ENCODE data around the gene TXLNG.
"Not testable (repeated sequence)": the region's sequence is repeated elsewhere in the genome, so short reads cannot be mapped to it uniquely, and the experiment has no call there.

The TXLNG gene

DNA sequence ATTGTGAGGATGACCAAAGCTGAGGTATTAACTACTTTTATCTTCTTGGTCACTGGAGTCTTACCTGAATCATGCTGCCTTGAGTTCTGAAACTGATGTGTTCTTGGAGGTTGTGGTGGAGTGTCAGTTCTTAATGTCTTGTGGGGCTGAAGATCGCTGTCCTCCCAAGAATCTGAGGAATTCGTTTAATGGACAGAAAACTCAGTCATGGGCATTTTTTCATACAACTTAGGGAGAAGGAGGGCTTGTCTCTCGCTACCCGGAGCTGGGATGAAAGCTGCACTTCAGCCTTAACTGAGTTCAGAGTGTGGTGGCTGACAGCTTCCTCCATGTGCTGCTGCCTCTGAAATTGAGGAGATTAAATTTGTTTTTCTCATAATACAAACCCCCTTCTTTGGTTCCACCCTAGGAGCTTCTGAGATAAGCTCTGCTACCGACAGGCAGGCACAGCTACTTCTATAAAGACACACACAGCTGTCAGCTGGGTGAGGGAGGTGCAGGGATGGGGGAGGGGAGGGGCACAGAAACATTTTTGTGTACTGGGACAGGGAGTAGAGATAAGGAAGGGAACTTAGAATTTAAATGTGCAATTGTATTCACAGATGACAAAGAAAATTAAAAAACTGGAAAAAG lies 53.1 kb downstream of the TXLNG start:
- no peak for DNase-seq

DNA sequence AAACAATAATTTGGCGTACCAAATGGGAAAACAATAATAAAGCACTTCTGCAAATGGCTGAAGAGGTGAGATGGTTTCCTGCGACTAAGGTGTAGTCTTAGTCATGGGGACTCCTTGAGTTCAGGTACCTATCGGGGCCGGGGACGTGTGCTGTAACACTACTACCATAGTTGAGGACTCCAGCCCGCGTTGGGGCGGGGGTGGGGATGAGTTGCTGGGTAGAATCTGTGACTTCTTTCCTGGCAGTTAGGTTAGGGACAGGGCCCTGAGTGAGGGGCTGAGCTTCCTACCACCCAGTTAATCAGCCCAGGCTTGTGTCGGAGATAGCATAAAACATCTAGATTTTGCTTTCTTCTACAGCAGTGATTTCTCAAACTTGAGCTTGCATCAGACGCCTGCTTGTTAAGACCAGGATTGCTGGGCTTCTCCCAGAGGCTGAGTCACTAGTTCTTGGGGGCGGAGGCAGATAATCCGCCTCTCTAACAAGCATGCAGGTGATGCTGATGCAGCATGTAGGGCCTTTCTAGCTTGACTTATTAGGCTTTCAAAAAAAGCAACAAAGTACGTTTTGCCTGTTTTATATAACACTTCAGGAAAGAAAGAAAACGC lies 53.7 kb downstream of the TXLNG start:
- no peak for DNase-seq

- DNase-seq = no peak
Observed at GRCh38 chrX:16842684-16843083, 56.4 kb downstream of the TXLNG start.

- no peak for DNase-seq
Observed at GRCh38 chrX:16843208-16843909, 57.1 kb downstream of the TXLNG start.

DNA sequence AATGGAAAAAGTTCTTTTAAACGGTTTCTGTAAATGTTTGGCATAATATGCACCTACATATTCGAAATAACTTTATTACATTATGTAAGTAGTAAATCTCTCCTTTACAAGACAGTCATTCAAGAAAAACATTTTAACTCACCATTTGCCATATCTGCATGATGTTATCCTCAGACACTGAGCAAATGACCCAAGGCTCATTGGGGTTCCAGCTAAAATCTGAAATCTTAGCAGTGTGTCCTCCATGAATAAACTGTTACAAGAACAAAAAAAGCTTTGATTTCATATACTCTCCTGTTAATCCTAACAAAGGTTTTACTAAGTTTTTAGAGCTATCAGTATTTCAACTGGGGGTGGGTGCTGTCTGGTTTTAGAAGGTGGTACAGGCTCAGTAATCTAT lies 59.4 kb downstream of the TXLNG start:
- no peak for DNase-seq

GRCh38 chrX:16848541-16848940 lies 62.3 kb downstream of the TXLNG start:
- no peak for DNase-seq

DNA sequence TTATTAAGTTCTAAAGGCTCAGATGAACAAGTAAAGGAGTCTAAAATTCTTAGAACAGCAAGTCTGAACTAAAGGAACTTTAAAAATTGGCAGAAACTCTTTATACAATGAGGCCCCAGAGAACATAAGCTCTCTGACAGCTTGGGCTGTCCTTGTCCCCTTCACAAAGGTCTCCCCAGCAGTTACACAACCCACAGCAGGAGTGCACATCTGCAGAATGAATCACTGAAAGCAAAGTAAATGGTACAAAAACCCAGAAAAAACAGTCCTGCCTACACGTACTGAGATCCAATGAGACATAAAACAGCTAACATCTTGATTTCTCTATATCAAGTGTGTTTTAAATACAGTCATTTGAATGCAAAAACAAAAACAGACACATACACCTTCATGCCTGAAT lies 65.2 kb downstream of the TXLNG start:
- no peak for DNase-seq

GRCh38 chrX:16851827-16852226 lies 65.6 kb downstream of the TXLNG start:
- no peak for DNase-seq

DNA sequence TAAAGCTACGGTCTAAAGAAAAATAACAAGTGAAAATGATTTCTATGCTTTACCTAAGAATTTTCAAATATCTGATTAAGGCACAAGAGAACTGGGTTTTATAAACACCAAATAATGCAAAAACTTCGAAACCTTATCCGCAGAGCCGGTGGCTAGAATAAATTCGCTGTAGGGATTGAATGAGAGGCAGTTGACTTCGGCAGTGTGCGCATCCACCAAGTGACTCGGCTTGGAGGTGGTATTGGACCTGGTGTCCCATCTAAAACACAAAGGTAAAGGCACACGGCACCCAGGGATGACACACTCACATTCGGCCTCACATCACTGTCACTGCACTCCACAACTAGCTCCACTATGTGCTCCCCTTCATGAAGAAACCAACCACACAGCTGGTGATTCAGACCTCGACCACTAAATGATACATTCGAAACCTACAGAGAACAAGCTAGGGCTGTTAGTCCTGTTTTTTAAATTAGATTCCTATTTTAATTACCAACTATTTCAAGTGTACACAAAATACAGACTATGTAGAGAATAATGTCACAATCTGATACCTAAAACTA lies 66.4 kb downstream of the TXLNG start:
- no peak for DNase-seq

- no peak for DNase-seq
Observed at GRCh38 chrX:16853537-16853936, 67.3 kb downstream of the TXLNG start.

GRCh38 chrX:16855363-16856075 lies 69.3 kb downstream of the TXLNG start:
- DNase-seq = no peak

DNA sequence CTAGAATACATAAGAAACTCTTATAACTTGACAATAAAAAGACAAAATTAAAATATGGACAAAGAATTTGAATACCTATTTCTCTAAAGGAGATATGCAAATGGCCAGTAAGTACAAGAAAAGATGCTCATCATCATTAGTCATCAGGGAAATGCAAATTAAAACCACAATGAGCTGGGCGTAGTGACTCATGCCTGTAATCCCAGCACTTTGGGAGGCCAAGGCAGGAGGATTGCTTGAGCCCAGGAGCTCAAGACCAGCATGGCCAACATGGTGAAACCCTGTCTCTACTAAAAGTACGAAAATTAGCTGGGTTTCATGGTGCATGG lies 69.8 kb downstream of the TXLNG start:
- not testable (repeated sequence) for DNase-seq

DNA sequence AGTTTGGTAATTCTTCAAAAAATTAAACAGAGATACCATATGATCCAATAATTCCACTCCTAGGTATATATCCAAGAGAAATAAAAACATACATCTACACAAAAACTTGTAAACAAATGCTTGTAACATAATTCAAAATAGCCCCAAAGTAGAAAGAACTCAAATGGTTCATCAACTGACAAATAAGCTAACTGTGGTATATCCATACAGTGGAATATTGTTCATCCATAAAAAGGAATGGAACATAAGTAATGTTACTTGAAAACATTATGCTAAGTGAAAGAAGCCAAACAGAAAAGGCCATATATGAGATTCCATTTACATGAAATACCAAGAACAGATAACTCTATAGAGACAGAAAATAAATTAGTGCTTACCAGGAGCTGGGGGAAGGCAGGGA lies 70.5 kb downstream of the TXLNG start:
- no peak for DNase-seq

- DNase-seq = no peak
Observed at GRCh38 chrX:16862829-16863228, 76.6 kb downstream of the TXLNG start.

DNA sequence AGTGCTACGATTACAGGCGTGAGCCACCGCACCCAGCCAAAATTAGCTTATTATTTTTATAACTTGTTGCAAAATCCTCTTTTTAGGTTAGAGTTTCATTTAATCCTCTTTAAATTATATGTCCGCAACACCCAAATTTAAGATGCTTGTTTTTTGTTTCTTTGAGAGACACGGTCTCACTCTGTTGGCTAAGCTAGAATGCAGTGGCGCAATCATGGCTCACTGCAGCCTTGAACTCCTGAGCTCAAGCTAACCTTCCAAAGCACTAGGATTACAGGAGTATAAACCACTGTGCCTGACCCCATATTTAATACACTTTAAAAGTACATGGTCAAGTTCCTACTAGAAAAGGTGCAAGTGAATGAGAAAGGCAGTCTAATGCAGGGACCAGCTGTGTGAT lies 81.7 kb downstream of the TXLNG start:
- no peak for DNase-seq

DNA sequence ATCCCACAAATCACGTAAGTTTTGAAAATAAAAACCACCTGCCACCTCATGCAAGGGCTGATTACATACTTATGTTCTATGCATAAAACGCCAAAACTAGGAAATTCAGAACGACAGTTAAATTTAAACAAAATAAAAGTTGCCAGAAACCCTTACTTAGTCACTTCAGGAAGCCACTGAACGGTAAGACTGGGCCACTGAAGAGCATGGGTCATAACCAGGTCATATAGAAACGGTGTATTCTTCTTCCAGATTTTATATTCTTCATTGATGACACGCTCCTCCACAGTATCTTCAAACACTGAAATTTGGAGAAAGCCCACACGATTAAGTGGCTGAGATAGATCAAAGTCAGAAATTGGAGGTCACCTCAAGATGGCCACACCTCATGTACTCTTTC lies 82.7 kb downstream of the TXLNG start:
- no peak for DNase-seq

DNA sequence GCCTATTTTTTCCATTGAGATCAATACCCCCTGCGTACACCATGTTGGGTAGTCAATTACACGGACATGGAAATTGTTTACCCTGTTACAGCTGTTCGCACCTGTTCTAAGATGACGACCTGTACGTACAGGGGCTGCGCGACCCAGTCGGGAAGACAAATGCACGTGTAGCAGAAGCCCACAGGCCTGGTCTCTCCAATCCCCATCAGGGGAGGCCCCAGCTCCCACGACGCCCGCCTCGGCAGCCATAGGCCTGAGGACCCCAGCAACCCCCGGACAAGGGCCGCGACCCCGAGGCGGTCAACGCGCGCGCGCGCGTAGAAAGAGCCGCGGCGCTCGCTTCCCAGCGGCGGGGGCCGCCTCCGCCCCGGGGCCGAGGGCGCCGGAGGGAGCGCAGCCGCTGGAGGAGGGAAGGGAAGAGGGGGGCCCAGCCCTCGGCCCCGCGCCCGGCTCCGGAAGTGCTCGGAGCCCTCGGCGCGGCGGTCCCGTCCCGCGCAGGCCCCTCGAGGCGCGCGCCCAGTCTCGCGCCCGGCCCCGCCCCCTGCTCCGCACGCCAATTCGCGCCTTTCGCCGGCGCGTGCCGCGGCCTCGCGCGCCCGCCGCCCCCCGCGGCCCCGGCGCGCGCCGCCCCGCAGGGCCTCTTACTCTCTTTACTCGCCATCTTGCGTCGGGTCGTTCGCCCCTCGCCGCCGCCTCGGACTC lies 83.3 kb downstream of the TXLNG start:
- no peak for DNase-seq

- peak; percentile 24 to 63 for DNase-seq
Observed at GRCh38 chrX:16870095-16870861, 84.0 kb downstream of the TXLNG start, which contains the start of gene RBBP7. Gene RBBP7 (minus strand): TSS chrX:16870362. CDS start chrX:16870053, 309 bp downstream.

- no peak for DNase-seq
Observed at GRCh38 chrX:16870862-16871815, 84.9 kb downstream of the TXLNG start.

DNA sequence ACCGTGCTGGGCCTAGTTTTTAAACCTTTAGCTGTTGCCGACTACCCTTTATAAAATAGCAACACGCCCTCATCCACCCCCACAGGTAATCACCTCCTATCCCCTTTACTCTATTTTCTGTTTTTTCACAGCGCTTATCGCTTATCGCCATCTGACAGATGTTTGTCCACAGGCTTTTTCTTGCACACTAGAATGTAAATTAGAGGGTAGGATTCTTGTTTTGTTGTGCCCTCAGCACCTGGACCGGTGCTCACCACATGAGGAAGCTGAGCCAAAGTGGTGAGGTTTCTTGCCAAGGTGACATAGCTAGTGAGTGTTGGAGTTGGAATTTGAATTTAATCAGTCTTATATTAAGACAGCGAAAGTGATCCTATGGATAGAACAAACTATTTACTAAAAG lies 86.8 kb downstream of the TXLNG start:
- no peak for DNase-seq
